GM10248 (cell line): Measurements from ENCODE around the gene SP110.
"Not testable (repeated sequence)": the region's sequence is repeated elsewhere in the genome, so short reads cannot be mapped to it uniquely, and the experiment has no call there.

Experiments used
- CTCF ChIA-PET: fragments of 300-600 bp; sonication (Branson Sonifier 250); formaldehyde crosslinking; extraction: SDS; loops from one replicate; lab custom pipeline; 2021; ENCODE audit warnings: antibody characterized with exemption; lab: Yijun Ruan, JAX
- POLR2A ChIA-PET: fragments of 350-650 bp; sonication (Branson Sonifier 250); formaldehyde crosslinking; extraction: SDS; loops from one replicate; lab custom pipeline; 2020; ENCODE audit warnings: antibody characterized with exemption; lab: Yijun Ruan, JAX
- DNase-seq: peaks from one replicate; pipeline ENCODE4 v3.0.0; 2012; ENCODE audit errors: extremely low spot score
- TF ChIP-seq, protein P1 (sequence below): IDR thresholded peaks from 2 replicates; pipeline ENCODE4 v1.5.1; 2012; ENCODE audit warnings: mild to moderate bottlenecking, low read depth; ENCODE audit errors: extremely low read depth, missing control alignments, control extremely low read depth

Gene SP110

DNA sequence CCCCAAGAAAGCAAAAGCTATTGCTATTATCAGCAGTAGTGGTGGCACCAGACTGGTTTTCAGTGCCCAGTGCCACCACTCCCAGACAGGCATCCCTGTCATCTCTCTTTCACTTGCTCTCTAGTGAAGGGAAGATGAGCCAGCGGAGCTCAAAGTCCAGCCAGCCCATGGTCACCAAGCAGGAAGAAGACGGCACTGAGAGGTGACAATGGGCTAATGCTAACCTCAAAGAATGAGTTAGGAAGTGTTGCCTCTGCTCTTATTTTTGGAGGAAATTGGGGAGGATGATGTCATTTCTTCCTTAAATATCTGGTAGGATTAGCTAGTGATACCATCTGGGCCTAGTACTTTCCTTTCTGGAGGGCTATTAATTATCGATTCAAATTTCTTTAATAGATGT, 7.4 kb upstream of the SP110 start:
- ChIA-PET POLR2A (interaction anchor here (0.6 to 1.0 kb wide), 2 partner anchors 9 to 10 kb away, joined by 4 to 5 read pairs; no protein-coding TSS in a partner anchor), CTCF (interaction anchor here (1.0 to 1.8 kb wide), 5 partner anchors 7 to 298 kb away, joined by 3 to 6 read pairs (median 5); partner anchors contain the start of gene SP110)
- no peak for DNase-seq
- TF ChIP-seq, protein P1, sequence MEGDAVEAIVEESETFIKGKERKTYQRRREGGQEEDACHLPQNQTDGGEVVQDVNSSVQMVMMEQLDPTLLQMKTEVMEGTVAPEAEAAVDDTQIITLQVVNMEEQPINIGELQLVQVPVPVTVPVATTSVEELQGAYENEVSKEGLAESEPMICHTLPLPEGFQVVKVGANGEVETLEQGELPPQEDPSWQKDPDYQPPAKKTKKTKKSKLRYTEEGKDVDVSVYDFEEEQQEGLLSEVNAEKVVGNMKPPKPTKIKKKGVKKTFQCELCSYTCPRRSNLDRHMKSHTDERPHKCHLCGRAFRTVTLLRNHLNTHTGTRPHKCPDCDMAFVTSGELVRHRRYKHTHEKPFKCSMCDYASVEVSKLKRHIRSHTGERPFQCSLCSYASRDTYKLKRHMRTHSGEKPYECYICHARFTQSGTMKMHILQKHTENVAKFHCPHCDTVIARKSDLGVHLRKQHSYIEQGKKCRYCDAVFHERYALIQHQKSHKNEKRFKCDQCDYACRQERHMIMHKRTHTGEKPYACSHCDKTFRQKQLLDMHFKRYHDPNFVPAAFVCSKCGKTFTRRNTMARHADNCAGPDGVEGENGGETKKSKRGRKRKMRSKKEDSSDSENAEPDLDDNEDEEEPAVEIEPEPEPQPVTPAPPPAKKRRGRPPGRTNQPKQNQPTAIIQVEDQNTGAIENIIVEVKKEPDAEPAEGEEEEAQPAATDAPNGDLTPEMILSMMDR: no peak

DNA sequence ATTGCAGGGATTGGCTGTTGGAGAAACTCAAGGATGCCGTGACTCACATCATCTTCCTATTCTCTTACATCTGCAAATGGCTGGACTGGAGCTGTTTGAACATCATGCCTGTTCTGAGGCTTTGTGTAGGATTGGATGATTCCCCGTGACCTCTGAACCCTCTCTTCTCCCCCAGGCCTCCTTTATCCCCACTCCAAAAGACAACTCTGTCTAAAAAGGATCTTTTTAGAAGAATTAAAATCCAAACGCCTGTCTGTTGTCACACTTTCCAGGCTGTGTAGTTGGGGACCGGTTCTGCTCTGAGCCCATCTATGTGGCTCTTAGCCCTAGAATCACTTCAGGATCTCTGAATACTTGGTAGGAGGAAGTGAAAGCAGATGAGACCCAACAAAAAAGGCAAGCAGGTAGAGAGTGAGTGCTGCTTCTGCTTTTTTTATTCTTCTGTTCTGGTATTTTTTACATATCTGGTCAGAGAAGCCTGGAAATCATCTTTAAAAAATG, 6.3 kb upstream of the SP110 start:
- POLR2A ChIA-PET: interaction anchor here (1.4 kb wide), 1 partner anchor 9 kb away, joined by 6 read pairs; no protein-coding TSS in a partner anchor
- TF ChIP-seq, protein P1: no peak

DNA sequence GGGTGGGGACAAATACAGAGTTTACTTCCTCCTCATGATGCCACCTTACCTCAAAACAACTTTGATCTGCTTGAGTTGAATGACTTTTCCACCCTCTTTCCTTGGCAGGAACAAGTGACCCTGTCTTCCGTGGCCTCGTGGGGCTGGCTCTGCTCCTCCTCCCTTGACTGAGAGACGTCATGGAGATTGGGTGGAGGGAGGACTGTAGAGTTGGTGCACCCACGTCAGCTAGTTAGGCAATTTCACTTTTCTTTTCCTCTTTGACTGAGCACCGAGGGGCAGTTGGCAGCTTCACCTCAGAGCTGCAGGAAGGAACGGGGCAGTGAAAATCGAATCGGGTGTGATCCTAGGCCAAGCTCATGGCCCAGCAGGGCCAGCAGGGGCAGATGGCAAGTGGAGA, 5.7 kb upstream of the SP110 start, which contains the start of gene SP140:
Gene SP140, plus strand, starts transcription at position 251 of the 400 bp plus-strand sequence. Its CDS starts 109 bp downstream, at position 360.
- TF ChIP-seq, protein P1: no peak
- POLR2A ChIA-PET: interaction anchor here (1.4 kb wide), 1 partner anchor 8 kb away, joined by 6 read pairs; no protein-coding TSS in a partner anchor
- peak; percentile 76 for DNase-seq
- CTCF ChIA-PET: interaction anchor here (0.8 to 2.1 kb wide), 6 partner anchors 10 to 573 kb away, joined by 3 to 8 read pairs (median 4); no protein-coding TSS in a partner anchor

More for the DNA sequence above, 6.3 kb upstream of the SP110 start:
- CTCF ChIA-PET: interaction anchor here (0.8 to 2.1 kb wide), 4 partner anchors 10 to 572 kb away, joined by 3 to 8 read pairs (median 4); no protein-coding TSS in a partner anchor
- peak; percentile 66 for DNase-seq

DNA sequence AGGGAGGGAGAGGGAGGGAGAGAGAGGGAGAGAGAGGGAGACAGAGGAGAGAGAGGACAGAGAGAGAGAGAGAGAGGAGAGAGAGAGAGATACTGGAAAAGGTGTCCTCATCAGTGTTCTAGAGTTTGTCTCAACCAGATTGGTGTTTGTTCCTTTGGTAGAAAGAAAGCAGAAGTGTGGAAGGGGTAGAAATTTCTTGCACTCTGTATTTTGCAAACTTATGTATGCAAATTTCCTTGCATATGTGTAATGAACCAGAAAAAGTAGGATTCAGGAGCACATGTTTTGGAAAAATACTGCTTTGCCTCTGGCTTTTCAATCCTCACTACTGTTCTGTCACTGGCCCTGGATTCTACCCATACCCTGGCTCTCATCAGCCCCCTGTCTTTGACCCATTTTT, 4.7 kb upstream of the SP110 start:
- TF ChIP-seq, protein P1: no peak
- POLR2A ChIA-PET: interaction anchor here (0.6 kb wide), 1 partner anchor 305 kb away, joined by 4 read pairs; no protein-coding TSS in a partner anchor
- no peak for DNase-seq
- CTCF ChIA-PET: interaction anchor here (1.4 to 2.1 kb wide), 2 partner anchors 14 to 18 kb away, joined by 4 to 8 read pairs; no protein-coding TSS in a partner anchor

DNA sequence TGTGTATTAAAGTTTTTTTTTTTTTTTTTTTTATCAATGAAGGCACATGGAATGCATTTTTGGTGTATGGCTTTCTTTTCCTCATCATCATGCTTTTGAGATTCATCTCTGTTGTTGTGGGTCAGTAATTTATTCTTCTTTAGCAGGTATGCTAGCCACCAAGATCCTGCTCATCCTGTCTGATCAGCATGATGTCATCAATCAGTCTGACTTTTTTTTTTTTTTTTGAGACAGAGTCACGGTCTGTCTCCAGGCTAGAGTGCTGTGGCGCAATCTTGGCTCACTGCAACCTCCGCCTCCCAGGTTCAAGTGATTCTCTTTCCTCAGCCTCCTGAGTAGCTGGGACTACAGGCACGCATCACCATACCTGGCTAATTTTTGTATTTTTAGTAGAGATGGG, 3.0 kb upstream of the SP110 start:
- DNase-seq, CTCF ChIA-PET, POLR2A ChIA-PET: not testable (repeated sequence)

DNA sequence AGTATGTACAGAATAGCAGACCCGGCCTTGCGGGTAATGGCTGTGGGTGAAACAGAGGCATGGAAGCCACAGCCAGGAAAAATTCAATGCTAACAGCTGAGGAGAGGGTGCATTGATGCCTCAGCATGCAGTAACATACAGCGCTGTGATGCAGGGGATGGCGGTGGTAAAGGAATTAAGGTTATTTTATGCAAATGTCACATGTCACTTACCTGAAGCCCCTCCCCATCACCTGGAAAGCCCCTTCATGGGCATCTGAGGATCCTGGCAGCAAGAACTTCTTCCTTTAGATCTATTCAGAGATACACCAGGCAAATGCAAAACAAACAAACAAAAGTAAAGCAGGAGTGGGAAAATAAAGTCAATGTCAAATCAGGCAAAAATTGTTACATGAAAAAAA, 1.7 kb upstream of the SP110 start:
- TF ChIP-seq, protein P1: no peak
- POLR2A ChIA-PET: no interaction called here
- CTCF ChIA-PET: interaction anchor here (0.8 to 0.9 kb wide), 2 partner anchors 12 to 577 kb away, joined by 3 read pairs; no protein-coding TSS in a partner anchor
- DNase-seq: no peak
